GM12872 (cell line): ENCODE results near the gene F13A1.
A peak's percentile ranks its signal among the peaks of the same experiment; 100 is the strongest.

Experiments
- CTCF ChIP-seq: IDR thresholded peaks from 3 replicates; pipeline ENCODE4 v1.5.1; 2011; ENCODE audit warnings: low read depth, mild to moderate bottlenecking, low read length, moderate library complexity; ENCODE audit not compliant: insufficient read depth

Gene F13A1

GRCh38 chr6:6317825-6318733, 2.4 kb downstream of the F13A1 start:
- TF ChIP-seq CTCF: no peak

DNA sequence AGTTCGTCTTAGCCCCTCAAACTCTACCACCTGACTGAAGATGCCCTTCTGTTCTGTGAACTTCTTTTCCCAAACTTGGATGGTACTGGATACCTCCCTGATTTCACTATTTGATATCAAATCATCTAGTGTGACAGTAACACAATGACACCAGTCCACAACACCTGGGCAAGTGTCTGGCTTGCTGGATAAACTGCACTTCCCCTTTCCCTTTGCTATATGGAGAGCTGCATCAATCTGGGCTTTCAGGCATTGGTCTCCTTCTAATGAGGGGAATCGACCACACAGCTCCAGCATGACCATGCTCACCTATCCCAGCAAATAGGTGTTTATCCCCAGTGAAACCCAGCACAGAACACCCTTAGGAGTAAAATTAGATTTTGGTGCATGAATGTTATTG, 3.1 kb downstream of the F13A1 start:
- no peak for TF ChIP-seq CTCF

GRCh38 chr6:6315660-6316059, 4.8 kb downstream of the F13A1 start:
- peak; percentile 89 for TF ChIP-seq CTCF

GRCh38 chr6:6314596-6314995, 5.9 kb downstream of the F13A1 start:
- no peak for TF ChIP-seq CTCF

GRCh38 chr6:6312901-6313441, 7.5 kb downstream of the F13A1 start:
- no peak for TF ChIP-seq CTCF

GRCh38 chr6:6305575-6305974, 14.9 kb downstream of the F13A1 start:
- TF ChIP-seq CTCF: no peak

GRCh38 chr6:6293317-6293716, 27.1 kb downstream of the F13A1 start:
- TF ChIP-seq CTCF: no peak
